OCI-LY1 (cell line): ENCODE measurements around the gene ZC3H13.
A peak's percentile ranks its signal among the peaks of the same experiment; 100 is the strongest.

Source experiments
- H2AFZ ChIP-seq: fragments of 200-600 bp; sonication (generic), shearing (Covaris generic); 2 replicates; pipeline ENCODE4 v1.6.0; 2014; ENCODE audit warnings: antibody characterized with exemption, mild to moderate bottlenecking, low read length
- H3F3A ChIP-seq: fragments of 200-600 bp; sonication (generic), shearing (Covaris generic); 2 replicates; pipeline ENCODE4 v1.6.0; 2014; ENCODE audit warnings: mild to moderate bottlenecking, antibody characterized with exemption, low read length, moderate library complexity; ENCODE audit not compliant: insufficient read depth
- H3K27ac ChIP-seq: fragments of 200-600 bp; sonication (generic); 2 replicates; pipeline ENCODE4 v1.5.1; 2014; ENCODE audit warnings: low read length, mixed run types, mild to moderate bottlenecking, low read depth; ENCODE audit not compliant: poor library complexity, severe bottlenecking
- H3K27me3 ChIP-seq: fragments of 200-600 bp; sonication (generic); 2 replicates; pipeline ENCODE4 v1.6.0; 2014; ENCODE audit warnings: antibody characterized with exemption, mild to moderate bottlenecking, low read length, moderate library complexity; ENCODE audit not compliant: insufficient read depth
- H3K36me3 ChIP-seq: fragments of 200-600 bp; sonication (generic); 2 replicates; pipeline ENCODE4 v1.6.1; 2014; ENCODE audit warnings: mild to moderate bottlenecking, antibody characterized with exemption, low read length, moderate library complexity, mixed read lengths; ENCODE audit not compliant: insufficient read depth
- H3K4me1 ChIP-seq: fragments of 200-600 bp; sonication (generic); 2 replicates; pipeline ENCODE4 v1.5.1; 2014; ENCODE audit warnings: mild to moderate bottlenecking, low read length, moderate library complexity; ENCODE audit not compliant: insufficient read depth, severe bottlenecking
- H3K4me2 ChIP-seq: fragments of 200-600 bp; sonication (generic), shearing (Covaris generic); 2 replicates; pipeline ENCODE4 v1.6.1; 2014; ENCODE audit warnings: low read length
- H3K4me3 ChIP-seq: fragments of 200-600 bp; sonication (generic); 2 replicates; pipeline ENCODE4 v1.5.1; 2014; ENCODE audit warnings: low read length, low read depth, mild to moderate bottlenecking, mixed read lengths; ENCODE audit not compliant: poor library complexity, severe bottlenecking
- H3K79me2 ChIP-seq: fragments of 200-600 bp; shearing (Covaris generic); 2 replicates; pipeline ENCODE4 v1.6.1; 2016; ENCODE audit warnings: mixed run types, low read length, mixed read lengths; ENCODE audit not compliant: insufficient read depth
- H3K9ac ChIP-seq: fragments of 200-600 bp; sonication (generic), shearing (Covaris generic); 2 replicates; pipeline ENCODE4 v1.6.1; 2014; ENCODE audit warnings: mild to moderate bottlenecking, low read length, mixed read lengths
- H3K9me2 ChIP-seq: fragments of 200-600 bp; sonication (generic), shearing (Covaris generic); 2 replicates; pipeline ENCODE4 v1.6.1; 2014; ENCODE audit warnings: low read depth, mild to moderate bottlenecking, low read length, mixed read lengths
- H3K9me3 ChIP-seq: fragments of 200-600 bp; shearing (Covaris generic); 2 replicates; pipeline ENCODE4 v1.6.1; 2014; ENCODE audit warnings: low read length, mixed read lengths
- H4K20me1 ChIP-seq: fragments of 200-600 bp; sonication (generic), shearing (Covaris generic); 2 replicates; pipeline ENCODE4 v1.6.0; 2016; ENCODE audit warnings: mild to moderate bottlenecking, low read length; ENCODE audit not compliant: insufficient read depth
- EZH2 ChIP-seq: fragments of 200-600 bp; sonication (generic), shearing (Covaris generic); IDR thresholded peaks from 2 replicates; pipeline ENCODE4 v1.8.0; 2017; ENCODE audit warnings: borderline replicate concordance, mixed run types, mild to moderate bottlenecking, antibody characterized with exemption, low read length, moderate library complexity, mixed read lengths
- TF ChIP-seq, protein P1 (sequence below): fragments of 200-600 bp; sonication (generic), shearing (Covaris generic); IDR thresholded peaks from 2 replicates; pipeline ENCODE4 v1.5.1; 2017; ENCODE audit warnings: mild to moderate bottlenecking, antibody characterized with exemption, low read length, moderate library complexity, mixed read lengths

ZC3H13 gene

DNA sequence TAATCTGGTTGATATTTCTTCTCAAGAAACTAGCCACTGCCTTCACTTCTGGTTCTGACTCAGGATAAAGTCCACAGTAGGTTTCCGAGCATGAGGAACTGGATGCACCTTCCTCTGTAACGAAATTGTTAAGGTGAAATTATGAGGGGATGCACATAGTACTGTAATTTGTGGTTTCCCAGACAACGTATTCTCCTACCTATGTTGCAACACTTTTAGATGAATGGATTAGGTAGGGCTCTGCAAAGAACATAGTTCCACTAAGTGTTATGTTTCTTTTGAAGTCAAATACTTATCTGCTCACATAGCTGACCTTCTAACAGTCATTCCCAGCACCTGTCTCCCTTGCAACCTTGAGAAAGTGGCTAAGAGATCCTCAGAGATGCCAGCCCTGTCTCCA lies 5.7 kb upstream of the ZC3H13 start:
- Histone ChIP-seq H3F3A (no peaks in the 10 kb centered on the region), H3K4me3 (no peak overlapping the region), H2AFZ (no peak overlapping the region), H3K27ac (no peak overlapping the region), H3K4me1 (peaks cover 8% of the 10 kb centered on the region), H3K27me3 (no peaks in the 10 kb centered on the region), H3K4me2 (no peak overlapping the region), H4K20me1 (no peaks in the 10 kb centered on the region), H3K79me2 (no peaks in the 10 kb centered on the region), H3K9ac (no peak overlapping the region), H3K36me3 (no peaks in the 10 kb centered on the region), H3K9me3 (no peaks in the 10 kb centered on the region), H3K9me2 (no peaks in the 10 kb centered on the region)
- TF ChIP-seq, protein P1, sequence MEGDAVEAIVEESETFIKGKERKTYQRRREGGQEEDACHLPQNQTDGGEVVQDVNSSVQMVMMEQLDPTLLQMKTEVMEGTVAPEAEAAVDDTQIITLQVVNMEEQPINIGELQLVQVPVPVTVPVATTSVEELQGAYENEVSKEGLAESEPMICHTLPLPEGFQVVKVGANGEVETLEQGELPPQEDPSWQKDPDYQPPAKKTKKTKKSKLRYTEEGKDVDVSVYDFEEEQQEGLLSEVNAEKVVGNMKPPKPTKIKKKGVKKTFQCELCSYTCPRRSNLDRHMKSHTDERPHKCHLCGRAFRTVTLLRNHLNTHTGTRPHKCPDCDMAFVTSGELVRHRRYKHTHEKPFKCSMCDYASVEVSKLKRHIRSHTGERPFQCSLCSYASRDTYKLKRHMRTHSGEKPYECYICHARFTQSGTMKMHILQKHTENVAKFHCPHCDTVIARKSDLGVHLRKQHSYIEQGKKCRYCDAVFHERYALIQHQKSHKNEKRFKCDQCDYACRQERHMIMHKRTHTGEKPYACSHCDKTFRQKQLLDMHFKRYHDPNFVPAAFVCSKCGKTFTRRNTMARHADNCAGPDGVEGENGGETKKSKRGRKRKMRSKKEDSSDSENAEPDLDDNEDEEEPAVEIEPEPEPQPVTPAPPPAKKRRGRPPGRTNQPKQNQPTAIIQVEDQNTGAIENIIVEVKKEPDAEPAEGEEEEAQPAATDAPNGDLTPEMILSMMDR = no peak
- no peak for TF ChIP-seq EZH2

DNA sequence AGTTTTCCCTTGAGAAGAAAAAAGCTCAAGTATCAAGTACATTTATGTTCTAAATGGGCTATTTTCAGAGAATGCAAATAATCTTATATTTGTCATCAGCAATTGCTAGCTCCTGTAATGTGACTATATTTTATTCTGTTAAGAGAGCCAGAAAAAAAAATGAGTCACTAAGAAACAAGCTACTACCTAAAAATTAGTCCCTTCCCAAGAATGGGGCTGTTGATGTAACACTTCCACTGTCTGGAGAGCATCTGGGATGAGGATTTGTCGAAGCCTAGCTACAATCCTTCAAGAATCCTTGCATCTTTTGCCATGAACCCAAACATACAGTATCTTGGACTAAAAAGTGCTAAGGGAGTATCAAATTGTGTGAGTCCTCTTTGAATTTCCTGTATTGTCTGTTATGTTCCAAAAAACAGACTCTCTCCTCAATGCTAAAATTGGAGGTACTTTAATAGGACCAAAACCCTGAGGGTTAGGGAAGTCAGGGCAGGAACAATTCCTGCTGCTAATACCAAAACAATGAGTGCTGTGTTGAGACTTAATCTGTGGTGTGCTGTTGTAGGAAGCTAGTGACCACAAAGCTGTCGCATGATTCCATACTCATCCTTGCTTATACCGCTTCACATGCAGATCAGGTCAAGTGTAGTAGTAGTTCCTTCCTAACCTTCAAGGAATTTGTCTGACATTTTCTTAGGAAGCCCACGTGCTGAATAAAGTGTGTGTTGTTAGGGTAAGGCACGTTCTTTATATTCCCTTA lies 4.9 kb upstream of the ZC3H13 start:
- H3K4me2 ChIP-seq = no peak overlapping the region
- no peaks in the 10 kb centered on the region for H4K20me1 ChIP-seq
- no peaks in the 10 kb centered on the region for H3K9me2 ChIP-seq
- H3K27me3 ChIP-seq = no peaks in the 10 kb centered on the region
- H3K4me3 ChIP-seq = no peak overlapping the region
- no peaks in the 10 kb centered on the region for H3K79me2 ChIP-seq
- peaks cover 12% of the 10 kb centered on the region for H3K4me1 ChIP-seq
- H2AFZ ChIP-seq = no peak overlapping the region
- no peaks in the 10 kb centered on the region for H3K36me3 ChIP-seq
- TF ChIP-seq, protein P1 = no peak
- TF ChIP-seq EZH2 = no peak
- no peaks in the 10 kb centered on the region for H3F3A ChIP-seq
- H3K27ac ChIP-seq = no peak overlapping the region
- no peaks in the 10 kb centered on the region for H3K9me3 ChIP-seq
- H3K9ac ChIP-seq = no peak overlapping the region

DNA sequence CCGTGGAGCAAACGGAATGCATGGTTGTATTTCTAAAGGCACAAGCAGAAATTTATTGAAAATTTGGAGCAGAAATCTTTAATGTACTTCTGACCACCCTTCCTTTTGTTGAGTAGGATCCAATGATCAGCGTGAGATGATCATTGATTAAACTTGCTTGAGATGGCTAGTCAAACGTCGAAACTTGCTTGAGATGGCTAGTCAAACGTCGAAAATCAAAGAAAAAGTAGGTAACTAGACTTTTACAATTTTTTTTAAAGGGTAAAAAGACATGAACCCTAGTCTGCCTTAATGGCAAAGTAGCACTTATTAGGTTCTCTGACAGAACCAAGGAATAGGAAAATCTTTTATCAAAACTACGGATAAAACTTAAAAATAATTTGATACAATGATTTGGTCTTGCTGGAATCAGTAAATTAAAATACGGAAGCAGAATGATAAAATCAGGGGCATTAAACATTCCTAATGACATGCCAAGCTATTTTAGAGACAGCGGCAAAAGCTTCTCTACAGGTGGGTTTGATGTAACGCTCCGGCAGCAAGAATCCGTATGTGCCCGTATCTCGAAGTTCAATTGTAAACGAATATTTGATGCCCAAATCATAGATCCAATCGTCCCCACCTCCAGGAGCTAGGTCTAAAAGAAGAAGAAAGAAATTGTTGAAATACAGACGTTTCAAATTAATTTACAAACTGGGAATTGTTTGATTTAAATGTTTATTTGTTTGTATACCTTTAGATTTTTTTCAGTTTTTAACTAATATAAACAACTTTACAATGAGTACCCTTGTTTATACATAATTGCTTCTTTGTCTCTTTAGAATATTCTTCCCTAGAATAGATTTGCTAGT lies 841 bp upstream of the ZC3H13 start:
- H3K79me2 ChIP-seq = peaks cover 38% of the 10 kb centered on the region
- H3F3A ChIP-seq = no peaks in the 10 kb centered on the region
- TF ChIP-seq EZH2 = no peak
- TF ChIP-seq, protein P1 = no peak
- no peak overlapping the region for H3K27ac ChIP-seq
- no peaks in the 10 kb centered on the region for H3K36me3 ChIP-seq
- H2AFZ ChIP-seq = peak overlapping the region; percentile 81
- peaks cover 36% of the 10 kb centered on the region for H3K4me1 ChIP-seq
- H3K9ac ChIP-seq = peak overlapping the region; percentile 84
- no peaks in the 10 kb centered on the region for H3K27me3 ChIP-seq
- H3K4me2 ChIP-seq = peak overlapping the region; percentile 91
- no peaks in the 10 kb centered on the region for H3K9me2 ChIP-seq
- H3K4me3 ChIP-seq = peak overlapping the region; percentile 89
- H4K20me1 ChIP-seq = no peaks in the 10 kb centered on the region
- no peaks in the 10 kb centered on the region for H3K9me3 ChIP-seq
